HepG2 (cell line): ENCODE results near the gene CEP164. TPM values are rescaled to one million over a fixed set of nuclear protein-coding genes. Genes with fewer than 3 reads are reported as not detected.

ENCODE experiments used
- ATAC-seq: fragments of 200-7000 bp; cut with Tn5 transposase; 3 replicates; pipeline ENCODE4 v1.9.1; 2020; ENCODE audit warnings: mild to moderate bottlenecking, moderate library complexity
- BruUV-seq: library from RNA; stranded (reverse); fragments of 400-500 nt; replicated peaks from 2 replicates; lab custom pipeline; 2021; lab: Mats Ljungman, UMichigan
- CTCF ChIA-PET: fragments of 300-600 bp; formaldehyde crosslinking; extraction: SDS; loops from one replicate; lab custom pipeline; 2021; ENCODE audit warnings: low total read pairs, inconsistent platforms, low intra/inter-chr PET ratio; lab: Yijun Ruan, JAX
- POLR2A ChIA-PET: fragments of 350-600 bp; sonication (Branson Sonifier 250); formaldehyde crosslinking; loops from one replicate; lab custom pipeline; 2020; ENCODE audit warnings: antibody characterized with exemption, inconsistent platforms; lab: Yijun Ruan, JAX
- DNase-seq: peaks from one replicate; pipeline ENCODE4 v3.0.0-alpha.2; 2015; ENCODE audit warnings: low spot score
- FAIRE-seq: peaks from 3 replicates; lab custom pipeline; 2011; peaks lifted over from hg19 to GRCh38; lab: Jason Lieb, UNC
- H2AFZ ChIP-seq: one replicate; pipeline ENCODE4 v1.6.1; 2011; ENCODE audit warnings: low read length, inconsistent platforms
- H3K27ac ChIP-seq: fragments of 300-600 bp; 3 replicates; pipeline ENCODE4 v1.8.0; 2011; ENCODE audit warnings: mixed run types, mild to moderate bottlenecking, mixed read lengths, low read length, inconsistent platforms; ENCODE audit not compliant: insufficient read depth; ENCODE audit errors: extremely low read length
- H3K27me3 ChIP-seq, 2 experiments: fragments of 200-600 bp in 1 of 2; 2 replicates in 1 of 2; 3 replicates in 1 of 2; pipeline versions ENCODE4 v1.6.0 to v1.8.0; 2011; ENCODE audit warnings: low read length in 2 of 2, mild to moderate bottlenecking in 2 of 2, moderate library complexity in 2 of 2, inconsistent platforms in 1 of 2; ENCODE audit not compliant: insufficient read depth in 2 of 2, control insufficient read depth in 1 of 2
- H3K36me3 ChIP-seq, 2 experiments: fragments of 200-600 bp in 1 of 2; replicated peaks in 1 of 2; 2 replicates in 1 of 2; 3 replicates in 1 of 2; pipeline versions ENCODE4 v1.5.1 to v1.8.0; 2011; ENCODE audit warnings: low read length in 2 of 2, inconsistent platforms in 1 of 2; ENCODE audit not compliant: insufficient read depth in 2 of 2, control insufficient read depth in 1 of 2
- H3K4me1 ChIP-seq: 2 replicates; pipeline ENCODE4 v1.5.1; 2012; ENCODE audit warnings: low read length, inconsistent platforms; ENCODE audit not compliant: insufficient read depth
- H3K4me2 ChIP-seq: 2 replicates; pipeline ENCODE4 v1.6.0; 2011; ENCODE audit warnings: low read depth, low read length, inconsistent platforms
- H3K4me3 ChIP-seq, 3 experiments: fragments of 200-600 bp in 1 of 3; sonication (generic), shearing (Covaris generic) in 1 of 3; replicated peaks in 1 of 3; 2 replicates each; pipeline ENCODE4 v1.5.1; 2011 to 2016; ENCODE audit warnings: low read length in 3 of 3, inconsistent platforms in 2 of 3, low read depth in 2 of 3, mild to moderate bottlenecking in 2 of 3, control low read depth in 1 of 3, mixed read lengths in 1 of 3; ENCODE audit not compliant: insufficient read depth in 1 of 3
- H3K79me2 ChIP-seq: one replicate; pipeline ENCODE4 v1.6.1; 2011; ENCODE audit warnings: low read length, inconsistent platforms; ENCODE audit not compliant: insufficient read depth
- H3K9ac ChIP-seq: 2 replicates; pipeline ENCODE4 v1.6.0; 2011; ENCODE audit warnings: mild to moderate bottlenecking, low read depth, low read length, inconsistent platforms; ENCODE audit not compliant: insufficient read depth
- H3K9me3 ChIP-seq: 2 replicates; pipeline ENCODE4 v1.5.1; 2012; ENCODE audit warnings: mild to moderate bottlenecking, low read length
- H4K20me1 ChIP-seq: 2 replicates; pipeline ENCODE4 v1.6.0; 2011; ENCODE audit warnings: inconsistent platforms, mild to moderate bottlenecking, low read length, moderate library complexity; ENCODE audit not compliant: insufficient read depth
- ARID4A ChIP-seq: sonication (generic); formaldehyde crosslinking; IDR thresholded peaks from 2 replicates; pipeline ENCODE4 v1.5.0; 2020; ENCODE audit warnings: mild to moderate bottlenecking, missing genetic modification reagents, borderline replicate concordance
- ATF7-NPFF ChIP-seq: sonication (generic); formaldehyde crosslinking; IDR thresholded peaks from 2 replicates; pipeline ENCODE4 v1.8.1; 2023; ENCODE audit warnings: mild to moderate bottlenecking, low read depth, missing genetic modification reagents, moderate library complexity
- BHLHE40 ChIP-seq: IDR thresholded peaks from 2 replicates; pipeline ENCODE4 v1.6.1; 2011; ENCODE audit warnings: low read length, improper control_type of control experiment
- BORCS8-MEF2B ChIP-seq: sonication (generic); formaldehyde crosslinking; IDR thresholded peaks from 2 replicates; pipeline ENCODE4 v1.8.0; 2022; ENCODE audit warnings: mild to moderate bottlenecking, missing genetic modification reagents
- DRAP1 ChIP-seq: IDR thresholded peaks from 2 replicates; pipeline ENCODE4 v1.6.1; 2016; ENCODE audit warnings: missing genetic modification reagents, missing compliant biosample characterization
- MNT ChIP-seq: fragments of 450-650 bp; IDR thresholded peaks from 2 replicates; pipeline ENCODE4 v1.6.1; 2016
- TEF ChIP-seq: sonication (generic); formaldehyde crosslinking; IDR thresholded peaks from 2 replicates; pipeline ENCODE4 v1.5.0; 2020; ENCODE audit warnings: missing genetic modification reagents
- XBP1 ChIP-seq: sonication (generic); formaldehyde crosslinking; IDR thresholded peaks from 2 replicates; pipeline ENCODE4 v1.5.0; 2020; ENCODE audit warnings: missing genetic modification reagents
- ZKSCAN1 ChIP-seq: fragments of 150-350 bp; IDR thresholded peaks from 2 replicates; pipeline ENCODE4 v1.6.1; 2014; ENCODE audit warnings: low read length
- ZKSCAN5 ChIP-seq: sonication (generic); formaldehyde crosslinking; IDR thresholded peaks from 2 replicates; pipeline ENCODE4 v1.5.1; 2020; ENCODE audit warnings: mild to moderate bottlenecking, missing genetic modification reagents
- ZMAT5 ChIP-seq: sonication (generic); formaldehyde crosslinking; IDR thresholded peaks from 2 replicates; pipeline ENCODE4 v1.5.0; 2020; ENCODE audit warnings: mild to moderate bottlenecking, low read depth, missing genetic modification reagents, borderline replicate concordance
- ZNF441 ChIP-seq: sonication (generic); formaldehyde crosslinking; IDR thresholded peaks from 2 replicates; pipeline ENCODE4 v1.7.0; 2021; ENCODE audit warnings: missing genetic modification reagents, borderline replicate concordance
- ZNF770 ChIP-seq: sonication (generic); formaldehyde crosslinking; IDR thresholded peaks from 2 replicates; pipeline ENCODE4 v1.5.0; 2020; ENCODE audit warnings: mild to moderate bottlenecking, missing genetic modification reagents
- ZNF83 ChIP-seq: sonication (generic); formaldehyde crosslinking; IDR thresholded peaks from 2 replicates; pipeline ENCODE4 v1.4.0; 2020; ENCODE audit warnings: missing genetic modification reagents, mild to moderate bottlenecking, borderline replicate concordance
- ZNF839 ChIP-seq: sonication (generic); formaldehyde crosslinking; IDR thresholded peaks from 2 replicates; pipeline ENCODE4 v1.4.0; 2020; ENCODE audit warnings: missing genetic modification reagents, mild to moderate bottlenecking, borderline replicate concordance
- ZSCAN12 ChIP-seq: sonication (generic); formaldehyde crosslinking; IDR thresholded peaks from 2 replicates; pipeline ENCODE4 v1.9.0; 2021; ENCODE audit warnings: mild to moderate bottlenecking, missing genetic modification reagents
- whole genome bisulfite sequencing: methylation state at CpG from one replicate; pipeline ENCODE4 v1.1.6; 2017; ENCODE audit warnings: low lambda C conversion rate; 5-methylcytosine and 5-hydroxymethylcytosine counted together
- in situ Hi-C: cut with HindIII; loops from 2 replicates; pipeline ENCODE4 v1.10.0; 2017; ENCODE audit warnings: low pct_unique_long_range_greater_than_20kb; ENCODE audit not compliant: extremely low pct_ligation_motif_present
- intact Hi-C: fragments of 100-400 bp; cut with micrococcal nuclease; formaldehyde crosslinking; loops from one replicate; pipeline ENCODE4 v1.10.0; 2022; ENCODE audit not compliant: unreplicated experiment
- polyA plus RNA-seq, 8 experiments: library from polyadenylated mRNA; depleted of rRNA in 3 of 8; stranded (reverse) in 7 of 8; unstranded in 1 of 8; fragments of >200 nt; fragmentation: Illumina TruSeq in 4 of 8; extraction: Trizol in 4 of 8; gene quantifications; 2 replicates each; pipeline versions ENCODE4 v1.2.1 to v1.2.3, GENCODE V29; 2011 to 2016; ENCODE audit warnings: low read depth in 4 of 8, missing spikeins in 1 of 8, mixed read lengths in 1 of 8; ENCODE audit not compliant: insufficient read depth in 1 of 8
- total RNA-seq, 5 experiments: library from RNA; depleted of rRNA; stranded (reverse); fragments of >200 nt; fragmentation: Illumina TruSeq; extraction: Trizol; gene quantifications; 2 replicates each; pipeline ENCODE4 v1.2.3, GENCODE V29; 2016; ENCODE audit warnings: low read depth in 1 of 5

CEP164 gene
- total and polyA plus RNA-seq, 2 of the 13 experiments (the other 11 are each of a cell fraction or from before 2014, with no cell fraction given) = 11.4 to 15.2 TPM

GRCh38 chr11:117302228-117302627, 25.4 kb upstream of the CEP164 start:
- H2AFZ ChIP-seq = no peak overlapping the region
- FAIRE-seq (no peak), DNase-seq (no peak), ATAC-seq (no peak)
- H3K4me1 ChIP-seq = peaks cover 74% of the 10 kb centered on the region
- no peaks in the 10 kb centered on the region for H3K27me3 ChIP-seq
- no TSS peak for BruUV-seq
- no peak overlapping the region for H3K4me2 ChIP-seq
- H3K79me2 ChIP-seq = peaks cover 2% of the 10 kb centered on the region
- ChIA-PET POLR2A (interaction anchor here (1.8 to 7.1 kb wide), 3 partner anchors 12 to 124 kb away, joined by 5 to 62 read pairs (median 33); partner anchors contain the start of genes BACE1, CEP164 and SIDT2), CTCF (no interaction called here)
- H4K20me1 ChIP-seq = no peaks in the 10 kb centered on the region
- H3K36me3 ChIP-seq = no peaks in the 10 kb centered on the region
- H3K4me3 ChIP-seq = no peak overlapping the region
- no peaks in the 10 kb centered on the region for H3K9me3 ChIP-seq
- in situ Hi-C loops (no loop called here), intact Hi-C loops (no loop called here)
- H3K9ac ChIP-seq = no peak overlapping the region
- 80% methylated on average over 6 of the region's 7 CpGs for WGBS
- no peak overlapping the region for H3K27ac ChIP-seq
- TF ChIP-seq ZSCAN12 = no peak
- TF ChIP-seq DRAP1 = no peak
- no peak for TF ChIP-seq ZNF83
- TF ChIP-seq ZNF839 (CRISPR knock-in tag) = no peak
- TF ChIP-seq ZMAT5 = no peak
- no peak for TF ChIP-seq ATF7-NPFF
- no peak for TF ChIP-seq MNT
- no peak for TF ChIP-seq TEF
- no peak for TF ChIP-seq BORCS8-MEF2B (CRISPR knock-in tag)
- TF ChIP-seq ZKSCAN1 = no peak
- TF ChIP-seq BHLHE40 = no peak
- TF ChIP-seq ZNF441 (CRISPR knock-in tag) = no peak
- no peak for TF ChIP-seq ZNF770 (CRISPR knock-in tag)
- no peak for TF ChIP-seq XBP1 (CRISPR knock-in tag)
- no peak for TF ChIP-seq ARID4A (CRISPR knock-in tag)
- TF ChIP-seq ZKSCAN5 (CRISPR knock-in tag) = no peak
